GM21423 (cell line): ENCODE results near the gene ITIH1.

ENCODE experiments used
- ATAC-seq: cut with Tn5 transposase; IDR thresholded peaks from one replicate; pipeline ENCODE4 v1.9.1; 2021; ENCODE audit warnings: mild to moderate bottlenecking, moderate library complexity; ENCODE audit not compliant: unreplicated experiment

The ITIH1 gene

DNA sequence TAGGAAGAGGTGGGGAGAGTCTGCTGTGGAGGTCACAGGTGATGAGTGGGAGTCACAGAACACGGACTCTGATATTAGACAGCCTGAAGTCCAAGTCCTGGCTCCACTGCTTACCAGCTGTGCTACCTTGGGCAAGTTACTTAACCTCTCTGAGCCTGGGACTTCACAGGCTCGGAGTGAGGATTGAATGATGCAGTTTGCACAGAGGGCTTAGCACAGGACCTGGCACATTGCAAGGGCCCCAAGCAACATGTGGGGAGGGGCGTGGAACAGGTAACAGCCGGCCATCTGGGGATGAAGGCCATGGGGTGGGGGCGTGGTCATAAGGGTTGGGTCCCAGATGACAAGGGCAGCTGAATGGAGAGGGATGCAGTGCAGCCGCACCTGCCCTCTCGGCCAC lies 12.9 kb downstream of the ITIH1 start:
- ATAC-seq: no peak

GRCh38 chr3:52790741-52791140 lies 13.3 kb downstream of the ITIH1 start:
- ATAC-seq: no peak

- no peak for ATAC-seq
These were observed 14.0 kb downstream of the ITIH1 start for GRCh38 chr3:52791366-52791765.

DNA sequence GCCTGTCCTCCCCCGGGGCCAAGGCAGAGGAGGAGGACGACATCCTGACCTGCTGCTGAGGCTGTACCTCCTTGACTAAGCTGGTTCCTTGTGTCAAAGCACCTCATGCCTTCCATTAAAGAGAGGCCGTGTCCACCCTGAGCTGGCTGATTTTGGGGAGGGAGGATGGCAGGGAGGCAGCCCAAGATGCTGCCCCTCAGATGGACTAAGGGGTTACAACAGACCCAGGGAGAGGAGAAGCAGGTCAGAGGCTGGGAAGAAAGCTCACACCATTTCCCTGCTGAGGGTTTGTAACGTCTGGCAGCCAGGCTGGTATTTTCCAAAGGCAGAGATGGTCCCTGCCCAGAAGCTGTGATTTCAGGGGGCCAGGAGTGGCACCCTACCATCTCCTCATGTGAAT lies 14.5 kb downstream of the ITIH1 start:
- ATAC-seq: no peak

DNA sequence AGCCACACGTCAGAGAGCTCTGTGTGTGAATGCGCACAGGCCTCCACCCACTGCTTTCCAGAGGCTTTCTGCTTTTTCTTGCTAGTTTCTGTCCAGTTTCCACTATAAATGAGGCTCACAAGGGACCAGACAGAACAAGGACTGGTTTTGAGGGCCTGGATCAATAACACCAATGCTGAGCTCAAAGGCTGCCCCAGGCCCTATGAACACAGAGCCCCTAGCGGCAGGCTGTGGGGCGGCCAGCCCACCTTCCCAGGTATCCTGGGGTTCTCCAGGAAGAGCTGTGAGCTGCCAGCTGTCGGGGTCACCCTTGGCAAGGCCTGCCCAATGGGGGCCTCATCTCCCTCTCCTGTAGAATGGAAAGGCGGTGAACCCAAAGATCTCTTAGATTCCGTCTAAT lies 15.0 kb downstream of the ITIH1 start:
- ATAC-seq: no peak

GRCh38 chr3:52792961-52793695 lies 15.7 kb downstream of the ITIH1 start:
- no peak for ATAC-seq

GRCh38 chr3:52793702-52794611 lies 16.6 kb downstream of the ITIH1 start:
- no peak for ATAC-seq

DNA sequence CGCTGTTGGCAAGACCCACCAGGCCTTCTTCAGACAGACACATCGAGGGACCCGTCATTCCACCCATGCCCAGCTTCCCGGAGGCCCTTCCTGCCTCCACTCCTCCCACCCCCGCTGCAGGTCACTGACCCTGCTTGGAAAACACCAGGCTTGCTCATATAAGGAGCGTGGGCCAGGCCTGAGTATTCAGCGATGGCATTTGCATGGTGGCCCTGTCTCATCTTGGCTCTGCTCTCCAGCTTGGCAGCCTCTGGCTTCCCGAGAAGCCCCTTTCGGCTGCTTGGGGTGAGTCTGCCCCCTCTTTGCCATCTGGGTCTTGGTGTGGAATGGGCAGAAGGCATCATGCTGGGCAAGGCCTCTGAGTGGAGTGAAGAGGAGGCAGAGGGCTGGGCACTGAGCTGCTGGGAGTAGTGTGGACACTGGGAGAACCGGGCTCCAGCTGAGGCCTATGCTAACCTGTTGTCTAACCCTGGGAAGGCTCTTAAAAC lies 17.3 kb downstream of the ITIH1 start, which contains the start of gene ITIH3:
Gene ITIH3 (plus strand): TSS at position 185 of the 488 bp plus-strand sequence. CDS start 8 bp downstream, at position 193.
- no peak for ATAC-seq

GRCh38 chr3:52795298-52795900 lies 18.0 kb downstream of the ITIH1 start:
- no peak for ATAC-seq

GRCh38 chr3:52796411-52796810 lies 19.0 kb downstream of the ITIH1 start:
- no peak for ATAC-seq

DNA sequence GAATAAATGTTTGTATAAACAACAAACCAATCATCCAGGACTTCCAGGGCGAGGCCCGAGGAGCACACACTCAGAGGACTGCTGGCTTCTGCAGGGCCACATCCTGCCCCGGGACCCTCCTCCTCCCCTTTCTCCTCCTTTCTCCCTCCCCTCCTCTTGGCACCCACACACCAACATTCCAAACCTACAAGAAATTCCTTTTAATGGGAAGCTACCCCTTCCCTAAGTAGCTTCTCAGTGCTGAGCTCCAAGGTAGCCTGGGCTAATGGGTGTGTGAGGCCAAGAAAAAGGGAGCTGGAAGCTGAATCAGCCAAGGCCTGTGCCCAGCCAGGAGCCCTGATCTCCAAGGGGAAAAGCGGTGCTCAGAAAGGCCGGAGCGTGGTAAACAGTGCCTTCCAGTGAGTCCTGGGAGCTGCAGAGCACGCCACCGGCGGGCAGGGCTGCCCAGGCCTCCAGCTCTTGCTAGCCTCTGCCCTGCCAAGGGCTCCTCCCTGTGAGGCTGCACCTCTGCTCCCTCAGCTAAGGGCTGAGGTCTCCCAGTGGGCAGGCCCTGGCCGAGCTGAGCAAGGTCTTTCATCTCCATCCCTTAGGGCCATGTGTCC lies 21.1 kb downstream of the ITIH1 start:
- no peak for ATAC-seq

GRCh38 chr3:52798978-52799476 lies 21.6 kb downstream of the ITIH1 start:
- ATAC-seq: no peak

DNA sequence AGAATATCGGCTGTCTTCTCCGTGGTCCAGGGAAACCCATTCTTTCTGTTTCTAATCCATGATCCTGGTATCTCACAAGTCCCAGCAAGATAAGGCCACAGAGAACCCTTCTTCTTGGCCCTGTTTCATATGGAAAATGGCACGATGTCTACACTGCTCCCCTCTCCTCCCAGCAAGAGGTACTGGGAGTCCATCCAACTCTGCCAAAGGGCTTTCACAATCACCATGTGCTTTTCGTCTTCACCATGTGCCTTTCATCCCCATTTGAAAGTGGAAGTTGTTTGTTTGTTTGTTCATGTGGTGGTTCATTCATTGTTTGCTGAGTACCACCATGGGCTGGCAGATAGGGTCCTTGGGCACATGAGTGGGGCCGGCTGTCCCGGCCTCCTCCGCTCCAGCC lies 22.7 kb downstream of the ITIH1 start:
- ATAC-seq: no peak

GRCh38 chr3:52801839-52802238 lies 24.4 kb downstream of the ITIH1 start:
- ATAC-seq: no peak

- no peak for ATAC-seq
These were observed 28.1 kb downstream of the ITIH1 start for GRCh38 chr3:52805270-52806039.

GRCh38 chr3:52809149-52809548 lies 31.8 kb downstream of the ITIH1 start:
- ATAC-seq: no peak

- ATAC-seq: no peak
These were observed 32.4 kb downstream of the ITIH1 start for GRCh38 chr3:52809662-52810377.

- no peak for ATAC-seq
These were observed 33.5 kb downstream of the ITIH1 start for GRCh38 chr3:52810923-52811322.

- ATAC-seq: no peak
These were observed 34.1 kb downstream of the ITIH1 start for GRCh38 chr3:52811452-52812011.
